Type B pancreatic cell (in vitro differentiated cells): ENCODE measurements around the gene RNF187. TPM values are rescaled to one million over a fixed set of nuclear protein-coding genes. Genes with fewer than 3 reads are reported as not detected.
"Not testable (repeated sequence)": the region's sequence is repeated elsewhere in the genome, so short reads cannot be mapped to it uniquely, and the experiment has no call there.

Source experiments
- DNase-seq: peaks from one replicate; pipeline ENCODE4 v3.0.0; 2021; ENCODE audit warnings: mixed read lengths; ENCODE audit not compliant: unreplicated experiment; ENCODE audit errors: extremely low spot score
- H3K27ac Mint-ChIP-seq: 2 replicates; pipeline ENCODE4 v1.8.0; 2021; ENCODE audit warnings: mild to moderate bottlenecking, mixed read lengths
- H3K27me3 Mint-ChIP-seq: 2 replicates; pipeline ENCODE4 v1.8.0; 2021; ENCODE audit warnings: mixed read lengths
- H3K36me3 Mint-ChIP-seq: 2 replicates; pipeline ENCODE4 v1.8.0; 2021; ENCODE audit warnings: mixed read lengths
- H3K4me1 Mint-ChIP-seq: one replicate; pipeline ENCODE4 v1.8.0; 2021; ENCODE audit warnings: mixed read lengths; ENCODE audit not compliant: unreplicated experiment
- H3K4me3 Mint-ChIP-seq: 2 replicates; pipeline ENCODE4 v1.8.0; 2021; ENCODE audit warnings: mild to moderate bottlenecking, mixed read lengths
- H3K9me3 Mint-ChIP-seq: 2 replicates; pipeline ENCODE4 v1.8.0; 2021; ENCODE audit warnings: mixed read lengths
- total RNA-seq: library from RNA; stranded (reverse); gene quantifications from 2 replicates; pipeline ENCODE4 v1.2.1, GENCODE V29; 2021; ENCODE audit warnings: low replicate concordance
- TF ChIP-seq, protein P1 (sequence below): fragments of 200-600 bp; sonication (generic); conservative IDR thresholded peaks from 2 replicates; pipeline ENCODE4 v1.5.0; 2021; ENCODE audit warnings: antibody characterized with exemption, mild to moderate bottlenecking

The RNF187 gene
- total RNA-seq, 1 donor from 2014 or later, result 117 TPM

DNA sequence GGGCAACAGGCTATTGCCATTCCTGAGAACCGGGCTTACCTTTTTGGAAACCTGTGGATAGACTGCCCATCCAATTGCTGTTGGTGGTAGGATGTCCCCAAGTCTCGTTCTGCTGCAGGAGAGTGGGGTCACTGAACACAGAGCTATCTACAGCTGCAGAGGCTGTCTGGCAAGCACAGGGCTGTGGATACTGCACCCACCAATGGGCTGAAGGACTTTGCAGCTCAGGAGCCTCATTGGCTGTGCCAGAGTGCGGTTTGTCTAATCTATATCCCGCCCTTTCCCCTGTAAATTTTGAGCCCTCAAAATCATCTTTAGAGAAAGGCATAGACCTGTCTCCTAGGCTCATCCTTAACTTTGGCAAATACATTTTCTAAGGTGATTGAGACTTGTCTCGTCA lies 15.3 kb downstream of the RNF187 start:
- no peak for DNase-seq
- no peaks in the 10 kb centered on the region for H3K36me3 Mint-ChIP-seq
- peaks cover 12% of the 10 kb centered on the region for H3K27me3 Mint-ChIP-seq
- no peak overlapping the region for H3K4me3 Mint-ChIP-seq
- H3K27ac Mint-ChIP-seq, result no peak overlapping the region
- peaks cover 9% of the 10 kb centered on the region for H3K4me1 Mint-ChIP-seq
- H3K9me3 Mint-ChIP-seq, result no peaks in the 10 kb centered on the region
- TF ChIP-seq, protein P1, sequence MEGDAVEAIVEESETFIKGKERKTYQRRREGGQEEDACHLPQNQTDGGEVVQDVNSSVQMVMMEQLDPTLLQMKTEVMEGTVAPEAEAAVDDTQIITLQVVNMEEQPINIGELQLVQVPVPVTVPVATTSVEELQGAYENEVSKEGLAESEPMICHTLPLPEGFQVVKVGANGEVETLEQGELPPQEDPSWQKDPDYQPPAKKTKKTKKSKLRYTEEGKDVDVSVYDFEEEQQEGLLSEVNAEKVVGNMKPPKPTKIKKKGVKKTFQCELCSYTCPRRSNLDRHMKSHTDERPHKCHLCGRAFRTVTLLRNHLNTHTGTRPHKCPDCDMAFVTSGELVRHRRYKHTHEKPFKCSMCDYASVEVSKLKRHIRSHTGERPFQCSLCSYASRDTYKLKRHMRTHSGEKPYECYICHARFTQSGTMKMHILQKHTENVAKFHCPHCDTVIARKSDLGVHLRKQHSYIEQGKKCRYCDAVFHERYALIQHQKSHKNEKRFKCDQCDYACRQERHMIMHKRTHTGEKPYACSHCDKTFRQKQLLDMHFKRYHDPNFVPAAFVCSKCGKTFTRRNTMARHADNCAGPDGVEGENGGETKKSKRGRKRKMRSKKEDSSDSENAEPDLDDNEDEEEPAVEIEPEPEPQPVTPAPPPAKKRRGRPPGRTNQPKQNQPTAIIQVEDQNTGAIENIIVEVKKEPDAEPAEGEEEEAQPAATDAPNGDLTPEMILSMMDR, result no peak

DNA sequence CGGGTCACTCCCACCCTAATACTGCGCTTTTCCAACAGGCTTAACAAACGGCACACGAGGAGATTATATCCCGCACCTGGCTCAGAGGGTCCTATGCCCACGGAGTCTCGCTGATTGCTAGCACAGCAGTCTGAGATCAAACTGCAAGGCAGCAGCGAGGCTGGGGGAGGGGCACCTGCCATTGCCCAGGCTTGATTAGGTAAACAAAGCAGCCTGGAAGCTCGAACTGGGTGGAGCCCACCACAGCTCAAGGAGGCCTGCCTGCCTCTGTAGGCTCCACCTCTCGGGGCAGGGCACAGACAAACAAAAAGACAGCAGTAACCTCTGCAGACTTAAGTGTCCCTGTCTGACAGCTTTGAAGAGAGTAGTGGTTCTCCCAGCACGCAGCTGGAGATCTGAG lies 18.8 kb downstream of the RNF187 start:
- not testable (repeated sequence) for DNase-seq, H3K27ac Mint-ChIP-seq, H3K4me3 Mint-ChIP-seq, H3K36me3 Mint-ChIP-seq, H3K9me3 Mint-ChIP-seq, H3K4me1 Mint-ChIP-seq
- peaks cover 45% of the 10 kb centered on the region for H3K27me3 Mint-ChIP-seq

DNA sequence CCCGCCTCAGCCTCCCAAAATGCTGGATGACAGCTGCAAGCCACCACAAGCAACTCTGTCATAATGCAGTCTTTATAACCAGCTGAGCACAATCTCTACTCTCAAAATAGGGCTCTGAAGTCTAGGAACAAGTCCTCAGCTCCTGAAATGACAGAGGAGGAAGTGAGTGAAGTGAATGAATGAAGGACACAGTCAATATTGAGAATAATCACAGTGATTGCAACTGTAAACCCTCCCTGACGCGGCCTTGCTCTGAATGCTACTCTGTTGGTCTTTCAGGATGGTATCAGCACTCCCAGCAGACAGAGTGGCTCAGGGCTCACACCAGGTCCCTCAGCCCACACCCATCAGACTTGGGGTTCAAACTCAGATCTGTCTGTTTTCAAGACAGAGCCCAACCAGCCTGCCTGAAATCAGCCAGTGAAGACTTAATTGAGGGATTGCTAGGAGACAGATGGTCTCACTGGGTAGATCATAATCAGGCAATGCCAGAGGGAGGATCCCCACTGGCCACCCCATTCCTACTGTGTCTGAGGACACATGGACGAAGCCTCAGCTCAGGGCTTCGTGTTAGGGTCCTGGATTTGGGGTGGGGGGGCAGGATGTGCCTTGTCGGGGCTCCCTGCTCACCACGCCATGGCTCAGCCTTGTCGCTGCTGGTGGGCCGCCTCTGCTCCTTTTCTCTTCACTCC lies 20.9 kb downstream of the RNF187 start:
- H3K4me3 Mint-ChIP-seq, result no peak overlapping the region
- H3K4me1 Mint-ChIP-seq, result no peaks in the 10 kb centered on the region
- DNase-seq, result no peak
- TF ChIP-seq, protein P1, result no peak
- H3K27ac Mint-ChIP-seq, result no peak overlapping the region
- peaks cover 58% of the 10 kb centered on the region for H3K27me3 Mint-ChIP-seq
- H3K36me3 Mint-ChIP-seq, result no peaks in the 10 kb centered on the region
- no peaks in the 10 kb centered on the region for H3K9me3 Mint-ChIP-seq

DNA sequence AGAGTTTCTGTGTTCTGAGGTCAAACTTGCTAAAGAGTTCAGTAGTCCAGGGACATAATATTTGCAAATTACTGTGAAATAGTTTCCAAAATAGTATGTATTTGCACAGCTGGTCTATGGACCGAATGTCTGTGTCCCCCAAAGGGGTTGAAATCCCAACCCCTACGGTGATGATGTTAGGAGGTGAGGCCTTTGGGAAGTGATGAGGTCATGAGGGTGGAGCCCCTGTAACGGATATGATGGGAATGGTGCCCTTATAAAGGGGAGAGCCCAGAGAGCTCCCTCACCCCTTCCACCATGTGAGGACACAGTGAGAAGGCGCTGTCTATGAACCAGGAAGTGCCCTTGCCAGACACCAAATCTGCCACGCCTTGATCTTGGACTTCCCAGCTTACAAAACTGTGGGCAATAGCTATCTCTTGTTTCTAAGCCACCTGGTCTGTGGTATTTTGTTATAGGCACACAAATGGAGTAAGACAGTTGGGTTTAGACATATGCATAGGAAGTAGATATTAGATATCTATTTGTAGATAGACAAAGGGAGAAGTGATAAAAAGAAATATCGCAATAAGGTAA lies 21.7 kb downstream of the RNF187 start:
- no peaks in the 10 kb centered on the region for H3K4me1 Mint-ChIP-seq
- peaks cover 63% of the 10 kb centered on the region for H3K27me3 Mint-ChIP-seq
- no peaks in the 10 kb centered on the region for H3K36me3 Mint-ChIP-seq
- TF ChIP-seq, protein P1, result no peak
- no peak overlapping the region for H3K4me3 Mint-ChIP-seq
- no peak overlapping the region for H3K27ac Mint-ChIP-seq
- no peaks in the 10 kb centered on the region for H3K9me3 Mint-ChIP-seq
- DNase-seq, result no peak

DNA sequence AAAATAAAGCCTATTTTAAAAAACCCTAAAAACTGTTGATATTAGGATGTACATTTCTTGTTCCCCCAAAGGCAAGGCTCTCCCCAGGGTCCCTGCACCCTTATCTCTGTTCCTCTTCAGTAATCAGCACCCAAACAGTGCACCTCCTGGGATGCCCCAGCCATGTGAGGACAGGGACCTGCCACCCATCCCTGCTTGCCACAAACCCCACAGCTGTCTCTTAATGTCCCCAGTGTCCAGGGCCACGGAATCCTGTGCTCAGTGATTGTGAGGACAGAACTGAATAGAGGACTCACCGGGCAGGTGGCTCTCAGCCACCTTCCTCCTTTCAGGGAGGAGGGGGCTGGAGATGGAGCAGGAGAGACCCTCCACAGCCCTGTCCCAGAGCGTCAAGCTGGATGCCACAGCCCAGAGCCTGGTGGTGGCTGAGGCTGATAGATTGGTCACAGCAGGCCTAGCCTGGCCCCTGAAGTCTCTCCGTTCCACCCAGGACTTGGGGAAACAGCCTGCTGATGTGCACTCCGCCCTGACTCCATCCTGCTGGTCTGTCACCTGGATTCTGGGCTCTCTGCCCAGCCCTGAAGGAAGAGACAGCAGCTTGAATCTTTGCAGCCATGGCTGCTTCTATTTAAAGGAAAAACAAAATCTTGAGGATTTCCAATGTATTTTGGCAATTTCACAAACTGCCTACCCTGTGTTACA lies 23.1 kb downstream of the RNF187 start:
- Mint-ChIP-seq H3K4me3 (no peak overlapping the region), H3K9me3 (no peaks in the 10 kb centered on the region), H3K4me1 (no peaks in the 10 kb centered on the region), H3K36me3 (no peaks in the 10 kb centered on the region), H3K27ac (no peak overlapping the region), H3K27me3 (peaks cover 66% of the 10 kb centered on the region)
- peak; percentile 32 for DNase-seq
- TF ChIP-seq, protein P1, result no peak

DNA sequence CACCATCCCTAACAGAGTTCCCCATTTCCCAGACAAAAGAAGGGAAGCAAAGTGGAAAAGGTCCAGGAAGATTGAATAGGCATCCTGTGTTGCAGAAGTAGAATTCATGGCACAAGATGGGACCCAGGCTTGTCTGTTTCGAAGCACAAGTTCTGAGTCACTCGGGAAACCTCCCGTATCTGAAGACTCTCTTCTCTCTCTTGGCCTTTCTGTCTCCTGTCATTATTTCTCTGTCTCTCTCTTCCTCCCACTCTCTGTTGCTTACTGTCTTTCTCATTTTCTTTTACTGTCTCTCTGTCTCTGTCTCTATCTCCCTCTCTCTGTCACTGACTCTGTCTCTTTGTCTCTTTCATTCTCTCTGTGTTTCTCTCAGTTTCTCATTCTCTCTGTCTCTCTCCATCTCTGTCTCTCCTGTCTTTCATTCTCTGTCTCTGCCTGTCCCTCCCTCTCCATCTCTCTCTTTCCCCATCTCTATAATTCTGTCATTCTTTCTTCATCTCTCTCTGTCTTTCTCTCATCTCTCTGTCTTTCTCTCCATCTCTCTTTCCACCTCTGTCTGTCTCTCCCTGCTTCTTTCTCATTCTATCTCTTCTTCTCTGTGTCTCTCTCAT lies 23.7 kb downstream of the RNF187 start:
- Mint-ChIP-seq H3K4me1 (no peaks in the 10 kb centered on the region), H3K27me3 (peaks cover 69% of the 10 kb centered on the region), H3K4me3 (no peak overlapping the region), H3K9me3 (no peaks in the 10 kb centered on the region), H3K27ac (no peak overlapping the region), H3K36me3 (no peaks in the 10 kb centered on the region)
- TF ChIP-seq, protein P1, result no peak
- no peak for DNase-seq
